GM12892 (cell line): ENCODE data around the gene ARHGAP26.

Experiments
- DNase-seq: peaks from one replicate; pipeline ENCODE4 v3.0.0; 2011; ENCODE audit not compliant: insufficient read length
- FAIRE-seq: peaks from 2 replicates; lab custom pipeline; 2011; peaks lifted over from hg19 to GRCh38; lab: Jason Lieb, UNC
- POLR2A ChIP-seq: IDR thresholded peaks from 2 replicates; pipeline ENCODE4 v1.6.1; 2011; ENCODE audit warnings: low read depth, low read length, control low read depth
- POLR2AphosphoS5 ChIP-seq: IDR thresholded peaks from 2 replicates; pipeline ENCODE4 v1.6.1; 2011; ENCODE audit warnings: low read depth, low read length, control low read depth
- TAF1 ChIP-seq: IDR thresholded peaks from 2 replicates; pipeline ENCODE4 v1.6.1; 2011; ENCODE audit warnings: low read depth, mild to moderate bottlenecking, control low read depth, low read length, borderline replicate concordance

ARHGAP26 gene

GRCh38 chr5:142881076-142881783 is 111.1 kb downstream of the ARHGAP26 start:
- TF ChIP-seq POLR2AphosphoS5, result no peak
- no peak for TF ChIP-seq TAF1
- no peak for DNase-seq
- FAIRE-seq, result no peak

- no peak for TF ChIP-seq POLR2AphosphoS5
- no peak for TF ChIP-seq POLR2A
- TF ChIP-seq TAF1, result no peak
- FAIRE-seq (no peak), DNase-seq (no peak)
These were observed 111.6 kb downstream of the ARHGAP26 start for GRCh38 chr5:142881784-142882126.

- FAIRE-seq, result no peak
- no peak for DNase-seq
- TF ChIP-seq POLR2A (no peak), TAF1 (no peak), POLR2AphosphoS5 (no peak)
These were observed 112.8 kb downstream of the ARHGAP26 start for GRCh38 chr5:142883025-142883424.

GRCh38 chr5:142883438-142883837 is 113.3 kb downstream of the ARHGAP26 start:
- FAIRE-seq (no peak), DNase-seq (no peak)
- TF ChIP-seq POLR2A, result no peak

- TF ChIP-seq POLR2AphosphoS5, result no peak
- TF ChIP-seq POLR2A, result no peak
- TF ChIP-seq TAF1, result no peak
- no peak for DNase-seq
- FAIRE-seq, result no peak
These were observed 113.9 kb downstream of the ARHGAP26 start for GRCh38 chr5:142884029-142884428.

GRCh38 chr5:142886211-142886610 is 116.0 kb downstream of the ARHGAP26 start:
- FAIRE-seq (no peak), DNase-seq (no peak)
- TF ChIP-seq POLR2A (no peak), TAF1 (no peak), POLR2AphosphoS5 (no peak)

- FAIRE-seq (no peak), DNase-seq (no peak)
- no peak for TF ChIP-seq POLR2AphosphoS5
- TF ChIP-seq POLR2A, result no peak
- no peak for TF ChIP-seq TAF1
These were observed 116.8 kb downstream of the ARHGAP26 start for GRCh38 chr5:142886956-142887355.

- DNase-seq (no peak), FAIRE-seq (peak; percentile 17)
- no peak for TF ChIP-seq POLR2A
- TF ChIP-seq POLR2AphosphoS5, result no peak
- no peak for TF ChIP-seq TAF1
These were observed 118.4 kb downstream of the ARHGAP26 start for GRCh38 chr5:142888469-142889085.

- FAIRE-seq, result no peak
These were observed 121.8 kb downstream of the ARHGAP26 start for GRCh38 chr5:142892021-142892420.

GRCh38 chr5:142894315-142894714 is 124.1 kb downstream of the ARHGAP26 start:
- FAIRE-seq (no peak), DNase-seq (no peak)
- no peak for TF ChIP-seq TAF1
- no peak for TF ChIP-seq POLR2A
- TF ChIP-seq POLR2AphosphoS5, result no peak

More at GRCh38 chr5:142892021-142892420, 121.8 kb downstream of the ARHGAP26 start:
- TF ChIP-seq TAF1 (no peak), POLR2AphosphoS5 (no peak), POLR2A (no peak)
- DNase-seq, result no peak

- TF ChIP-seq POLR2A, result no peak
- no peak for TF ChIP-seq TAF1
- TF ChIP-seq POLR2AphosphoS5, result no peak
- DNase-seq, result no peak
- FAIRE-seq, result no peak
These were observed 124.6 kb downstream of the ARHGAP26 start for GRCh38 chr5:142894749-142895148.
